Astrocyte (in vitro differentiated cells and primary cell): ENCODE data around the gene RAP1B.

Experiments used
- CTCF ChIP-seq: IDR thresholded peaks from 2 replicates; pipeline ENCODE4 v1.5.1; 2011; ENCODE audit warnings: low read depth, mild to moderate bottlenecking, inconsistent platforms, low read length, moderate library complexity; ENCODE audit not compliant: insufficient read depth
- EZH2 ChIP-seq: IDR thresholded peaks from 2 replicates; pipeline ENCODE4 v1.6.1; 2012; ENCODE audit warnings: mild to moderate bottlenecking, low read length, inconsistent platforms; ENCODE audit not compliant: insufficient read depth

- TF ChIP-seq CTCF (no peak), EZH2 (no peak)
Observed at GRCh38 chr12:68624933-68625332, 14.2 kb downstream of the RAP1B start.
